Measurements from ENCODE around the gene DCUN1D2. TPM values are rescaled to one million over a fixed set of nuclear protein-coding genes. Genes with fewer than 3 reads are reported as not detected.

DCUN1D2 gene
- polyA plus RNA-seq, 1 experiment: 11.0 TPM

GRCh38 chr13:113483504-113484293 lies 6.8 kb downstream of the DCUN1D2 start:
- Histone ChIP-seq H3K36me3 (ENCODE audit: control insufficient read depth, insufficient read depth, low read length) (0 out of 2 replicates have a peak, but pooled peaks cover 2% of the 10 kb centered on the region), H3K4me3 (ENCODE audit: low read depth, low read length) (no peak overlapping the region), H3K27me3 (ENCODE audit: control insufficient read depth, insufficient read depth, low read length) (no peaks in the 10 kb centered on the region)
- POLR2A ChIA-PET: no interaction called here
- no peak for DNase-seq (ENCODE audit: low read depth)
- CTCF ChIA-PET: interaction anchor here (1.0 kb wide), 1 partner anchor 18 kb away, joined by 4 read pairs; no protein-coding TSS in a partner anchor
- no peak for TF ChIP-seq CTCF (IDR thresholded peaks at IDR 0.05; ENCODE audit: insufficient read depth, low read depth, low read length)

- Histone ChIP-seq H3K36me3 (ENCODE audit: control insufficient read depth, insufficient read depth, low read length) (0 out of 2 replicates have a peak, but pooled peaks cover 2% of the 10 kb centered on the region), H3K27me3 (ENCODE audit: control insufficient read depth, insufficient read depth, low read length) (no peaks in the 10 kb centered on the region), H3K4me3 (ENCODE audit: low read depth, low read length) (no peak overlapping the region)
- TF ChIP-seq CTCF (IDR thresholded peaks at IDR 0.05; ENCODE audit: insufficient read depth, low read depth, low read length): no peak
- DNase-seq (ENCODE audit: low read depth): no peak
- ChIA-PET CTCF (interaction anchor here (1.0 kb wide), 1 partner anchor 18 kb away, joined by 4 read pairs; no protein-coding TSS in a partner anchor), POLR2A (no interaction called here)
Measured at GRCh38 chr13:113483081-113483480, 7.4 kb downstream of the DCUN1D2 start.

DNA sequence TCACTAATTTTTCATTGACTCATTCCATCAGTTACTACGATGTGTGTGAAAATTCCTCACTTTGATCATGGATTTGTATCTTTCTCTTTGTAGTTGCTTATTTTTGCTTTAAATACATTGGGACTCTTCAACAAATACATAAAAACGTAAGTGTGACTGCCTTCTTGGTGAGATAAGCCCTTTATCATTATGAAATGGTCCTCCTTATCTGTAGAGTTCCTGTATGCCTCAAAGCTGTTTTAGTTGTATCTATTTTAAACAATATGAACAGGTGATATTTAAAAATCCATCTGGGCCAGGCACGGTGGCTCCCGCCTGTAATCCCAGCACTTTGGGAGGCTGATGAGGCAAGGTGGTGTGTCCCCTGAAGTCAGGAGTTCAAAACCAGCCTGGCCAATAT lies 11.3 kb downstream of the DCUN1D2 start:
- H3K27me3 ChIP-seq (ENCODE audit: control insufficient read depth, insufficient read depth, low read length): no peaks in the 10 kb centered on the region
- DNase-seq (ENCODE audit: low read depth): no peak
- TF ChIP-seq CTCF (IDR thresholded peaks at IDR 0.05; ENCODE audit: insufficient read depth, low read depth, low read length): no peak
- H3K4me3 ChIP-seq (ENCODE audit: low read depth, low read length): no peak overlapping the region
- CTCF ChIA-PET: no interaction called here
- H3K36me3 ChIP-seq (ENCODE audit: control insufficient read depth, insufficient read depth, low read length): peaks cover 10% of the 10 kb centered on the region
- POLR2A ChIA-PET: no interaction called here

- CTCF ChIA-PET: no interaction called here
- DNase-seq (ENCODE audit: low read depth): no peak
- H3K27me3 ChIP-seq (ENCODE audit: control insufficient read depth, insufficient read depth, low read length): no peaks in the 10 kb centered on the region
- H3K36me3 ChIP-seq (ENCODE audit: control insufficient read depth, insufficient read depth, low read length): peaks cover 10% of the 10 kb centered on the region
- TF ChIP-seq CTCF (IDR thresholded peaks at IDR 0.05; ENCODE audit: insufficient read depth, low read depth, low read length): no peak
- POLR2A ChIA-PET: no interaction called here
- no peak overlapping the region for H3K4me3 ChIP-seq (ENCODE audit: low read depth, low read length)
Measured at GRCh38 chr13:113477724-113478123, 12.8 kb downstream of the DCUN1D2 start.

DNA sequence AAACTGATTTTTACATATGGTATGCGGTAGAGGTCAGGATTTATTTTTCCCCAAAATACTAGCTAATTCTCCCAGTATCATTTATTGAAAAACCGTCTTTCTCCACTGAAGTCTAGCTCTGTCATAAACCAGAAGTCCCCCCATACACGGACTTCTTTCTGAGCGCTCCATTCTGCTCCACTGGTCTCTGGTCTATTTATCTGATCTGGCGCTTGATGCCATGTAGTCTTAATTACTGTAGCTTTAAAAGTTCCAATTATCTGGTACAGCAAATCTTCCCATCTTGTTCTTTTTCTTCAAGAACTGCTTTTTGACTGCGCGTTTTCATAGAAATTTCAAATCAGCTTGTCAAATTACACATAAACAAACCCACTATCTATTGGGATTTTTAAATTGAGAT lies 13.7 kb downstream of the DCUN1D2 start:
- ChIA-PET CTCF (no interaction called here), POLR2A (no interaction called here)
- H3K36me3 ChIP-seq (ENCODE audit: control insufficient read depth, insufficient read depth, low read length): peaks cover 15% of the 10 kb centered on the region

More for the DNA sequence above, 13.7 kb downstream of the DCUN1D2 start:
- no peak for DNase-seq (ENCODE audit: low read depth)
- H3K27me3 ChIP-seq (ENCODE audit: control insufficient read depth, insufficient read depth, low read length): no peaks in the 10 kb centered on the region
- H3K4me3 ChIP-seq (ENCODE audit: low read depth, low read length): no peak overlapping the region
- no peak for TF ChIP-seq CTCF (IDR thresholded peaks at IDR 0.05; ENCODE audit: insufficient read depth, low read depth, low read length)
